SH-SY5Y (cell line): ENCODE data around the gene ZBTB47.

Source experiments
- GATA2 ChIP-seq: IDR thresholded peaks from 2 replicates; pipeline ENCODE4 v1.6.1; 2011; ENCODE audit warnings: mild to moderate bottlenecking, low read depth, low read length
- GATA3 ChIP-seq: IDR thresholded peaks from 2 replicates; pipeline ENCODE4 v1.6.1; 2011; ENCODE audit warnings: low read depth, mild to moderate bottlenecking, low read length, moderate library complexity

The ZBTB47 gene

GRCh38 chr3:42657675-42658074 is 4.2 kb downstream of the ZBTB47 start:
- no peak for TF ChIP-seq GATA2
- TF ChIP-seq GATA3, result no peak

- no peak for TF ChIP-seq GATA3
- no peak for TF ChIP-seq GATA2
Measured at GRCh38 chr3:42658091-42658770, 4.7 kb downstream of the ZBTB47 start.

- TF ChIP-seq GATA2 (no peak), GATA3 (no peak)
Measured at GRCh38 chr3:42658771-42659390, 5.4 kb downstream of the ZBTB47 start.

- TF ChIP-seq GATA3 (no peak), GATA2 (no peak)
Measured at GRCh38 chr3:42659451-42660130, 6.1 kb downstream of the ZBTB47 start.

- TF ChIP-seq GATA3, result no peak
- TF ChIP-seq GATA2, result no peak
Measured at GRCh38 chr3:42660131-42660715, 6.7 kb downstream of the ZBTB47 start.

- TF ChIP-seq GATA3 (no peak), GATA2 (no peak)
Measured at GRCh38 chr3:42660898-42661297, 7.4 kb downstream of the ZBTB47 start.

- TF ChIP-seq GATA2 (no peak), GATA3 (no peak)
Measured at GRCh38 chr3:42661593-42662022, 8.1 kb downstream of the ZBTB47 start.

- TF ChIP-seq GATA3, result no peak
- no peak for TF ChIP-seq GATA2
Measured at GRCh38 chr3:42662037-42662812, 8.7 kb downstream of the ZBTB47 start.

GRCh38 chr3:42662813-42663535 is 9.5 kb downstream of the ZBTB47 start:
- no peak for TF ChIP-seq GATA2
- no peak for TF ChIP-seq GATA3

GRCh38 chr3:42663581-42664437 is 10.3 kb downstream of the ZBTB47 start:
- no peak for TF ChIP-seq GATA3
- TF ChIP-seq GATA2, result no peak

- TF ChIP-seq GATA2 (no peak), GATA3 (no peak)
Measured at GRCh38 chr3:42664438-42664803, 10.9 kb downstream of the ZBTB47 start.

GRCh38 chr3:42665050-42665878 is 11.8 kb downstream of the ZBTB47 start:
- TF ChIP-seq GATA2, result no peak
- no peak for TF ChIP-seq GATA3

GRCh38 chr3:42666022-42666421 is 12.5 kb downstream of the ZBTB47 start:
- TF ChIP-seq GATA2, result no peak
- no peak for TF ChIP-seq GATA3
